Left forelimb (tissue), 1 donor: ENCODE measurements around the gene ANAPC1.
A peak's percentile ranks its signal among the peaks of the same experiment; 100 is the strongest.
"Not testable (repeated sequence)": the region's sequence is repeated elsewhere in the genome, so short reads cannot be mapped to it uniquely, and the experiment has no call there.

Experiments
- DNase-seq: peaks from one replicate; pipeline ENCODE4 v3.0.0-alpha.2; 2018; ENCODE audit warnings: low spot score

The ANAPC1 gene

GRCh38 chr2:111782195-111782594 is 101.8 kb downstream of the ANAPC1 start:
- DNase-seq, result not testable (repeated sequence)

DNA sequence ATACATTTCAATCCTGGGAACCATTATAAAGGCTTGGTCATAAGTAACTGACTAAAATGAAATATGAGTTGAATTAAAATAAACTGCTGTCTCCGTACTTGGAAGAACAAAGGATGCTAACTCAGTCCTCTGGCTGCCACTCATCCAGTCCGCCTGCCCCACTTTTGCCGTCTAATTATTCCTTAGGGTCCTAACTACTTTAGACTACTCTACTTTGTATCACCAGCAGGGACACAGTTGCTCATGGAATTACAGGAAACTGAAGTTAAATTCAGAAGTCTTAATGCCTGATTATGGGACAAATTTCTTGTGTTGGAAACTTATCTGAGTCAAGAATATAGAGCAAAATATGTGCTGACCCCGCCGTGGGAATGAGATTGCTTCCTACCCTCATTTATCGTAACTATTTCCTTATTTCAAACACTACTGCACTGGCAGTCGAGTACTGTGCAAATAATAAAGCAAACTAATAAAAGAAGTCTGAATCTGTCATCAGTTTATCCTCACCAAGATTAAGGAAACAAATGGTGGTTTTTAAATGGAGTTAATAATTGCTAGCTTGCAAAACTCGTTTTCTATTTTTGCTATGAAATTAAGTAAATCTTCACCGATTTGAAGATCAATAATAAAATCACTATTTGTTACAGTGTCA is 102.4 kb downstream of the ANAPC1 start:
- DNase-seq, result not testable (repeated sequence)

DNA sequence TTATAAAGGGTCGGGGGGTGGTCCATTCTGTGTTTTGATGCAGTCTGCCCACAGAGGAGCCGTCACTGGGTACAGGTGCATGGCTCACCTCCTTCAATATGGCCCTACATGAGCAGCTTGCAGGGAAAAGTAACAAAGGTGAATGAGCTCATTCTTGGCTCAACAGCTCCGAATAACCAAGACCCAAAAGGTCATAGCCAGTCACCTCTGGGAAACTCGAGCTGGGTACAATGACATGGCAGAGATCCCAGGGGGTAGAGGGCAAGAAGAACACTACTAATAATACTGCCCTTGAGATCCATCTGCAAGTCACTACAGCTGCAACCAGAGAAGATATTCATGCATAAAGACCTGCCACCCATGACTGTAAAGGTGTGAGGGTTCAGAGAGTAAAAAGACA is 106.8 kb downstream of the ANAPC1 start:
- not testable (repeated sequence) for DNase-seq

- DNase-seq, result not testable (repeated sequence)
These were observed 107.7 kb downstream of the ANAPC1 start for GRCh38 chr2:111776296-111776695.

- not testable (repeated sequence) for DNase-seq
These were observed 111.8 kb downstream of the ANAPC1 start for GRCh38 chr2:111772180-111772579.

GRCh38 chr2:111770916-111771658 is 112.9 kb downstream of the ANAPC1 start:
- DNase-seq, result not testable (repeated sequence)

GRCh38 chr2:111768266-111769190 is 115.5 kb downstream of the ANAPC1 start:
- not testable (repeated sequence) for DNase-seq

DNA sequence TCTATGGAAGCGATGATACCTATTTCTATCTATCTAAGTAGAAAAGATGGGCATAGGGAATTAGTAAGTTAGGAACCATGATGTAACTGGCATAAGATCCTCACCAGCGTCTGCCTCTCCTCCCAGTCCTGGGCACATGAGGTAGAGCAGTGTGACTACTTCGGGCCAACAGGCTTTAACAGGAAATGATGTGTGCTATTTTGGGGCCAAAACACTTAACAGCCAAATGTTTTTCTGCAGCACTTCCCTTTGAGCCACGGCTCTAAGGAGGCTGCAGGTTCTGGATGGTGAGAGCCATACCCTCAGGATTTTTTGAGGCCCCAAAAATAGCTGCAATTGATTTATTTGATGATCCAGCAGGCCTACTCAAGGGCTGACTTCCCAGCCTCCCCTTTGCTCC is 116.9 kb downstream of the ANAPC1 start:
- not testable (repeated sequence) for DNase-seq

GRCh38 chr2:111766295-111766694 is 117.7 kb downstream of the ANAPC1 start:
- DNase-seq, result not testable (repeated sequence)

- not testable (repeated sequence) for DNase-seq
These were observed 119.8 kb downstream of the ANAPC1 start for GRCh38 chr2:111764151-111764550.

DNA sequence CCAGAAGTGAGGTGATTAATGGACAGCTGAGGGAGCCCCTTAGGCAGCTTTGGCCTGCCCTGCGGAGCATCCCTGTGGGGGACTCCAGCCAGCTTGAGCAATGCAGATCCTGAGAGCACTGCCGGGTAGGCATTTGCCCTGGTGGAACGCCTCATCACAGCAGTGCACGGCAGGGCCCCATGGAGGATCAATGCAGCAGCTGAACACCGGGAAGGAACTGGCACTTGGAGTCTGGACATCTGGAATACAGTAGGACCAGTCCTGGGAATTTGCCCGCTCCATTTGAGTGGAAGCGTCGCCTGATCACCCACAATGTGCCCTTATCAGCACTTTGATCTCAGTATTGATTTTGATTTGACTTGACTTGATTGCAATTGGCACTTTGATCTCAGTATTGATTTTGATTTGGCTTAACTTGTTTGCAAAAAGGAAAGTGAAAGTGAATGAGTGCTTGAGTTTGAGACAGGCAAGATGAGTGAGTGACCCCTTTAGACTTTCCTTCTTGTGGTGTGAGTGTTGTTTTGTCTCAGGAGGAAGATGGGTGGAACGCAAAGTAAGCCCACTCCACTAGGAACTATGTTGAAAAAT is 123.2 kb downstream of the ANAPC1 start:
- peak; percentile 11 for DNase-seq

DNA sequence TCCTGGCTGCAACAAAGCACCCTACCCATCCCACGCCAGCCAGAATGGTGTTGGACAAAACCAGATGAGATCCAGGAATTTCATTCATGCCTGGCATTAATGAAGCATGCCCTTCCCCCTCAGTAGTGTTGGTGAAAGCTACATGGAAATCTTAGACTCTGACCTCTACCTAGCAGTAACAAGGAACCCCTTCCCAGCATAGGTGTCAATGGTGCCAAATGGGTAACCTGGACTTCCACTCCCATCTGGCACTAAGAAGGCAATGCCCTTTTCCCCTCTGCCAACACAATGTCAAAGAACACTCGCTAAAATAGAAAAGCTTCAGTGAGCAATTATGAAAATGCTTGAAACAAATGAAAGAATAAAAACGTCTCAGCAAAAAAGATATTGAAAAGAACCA is 131.5 kb downstream of the ANAPC1 start:
- not testable (repeated sequence) for DNase-seq

DNA sequence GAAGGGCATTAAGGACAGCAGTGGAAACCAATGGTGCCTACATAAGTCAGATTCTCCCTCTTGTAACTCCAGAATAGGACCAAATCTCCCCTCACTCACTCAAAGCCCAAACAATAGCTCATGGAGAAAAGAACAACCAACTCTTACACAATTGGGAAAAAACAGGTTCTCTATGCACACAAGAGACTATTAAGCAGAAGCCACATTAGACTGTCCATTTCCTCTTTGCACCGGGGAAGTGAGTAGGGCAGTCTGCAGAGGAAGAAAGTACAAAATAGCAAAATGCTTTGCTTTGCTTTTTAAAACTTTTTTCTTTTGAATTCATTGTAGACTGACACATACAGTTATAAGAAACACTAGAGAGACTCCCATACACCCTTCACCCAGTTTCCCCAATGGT is 133.4 kb downstream of the ANAPC1 start:
- not testable (repeated sequence) for DNase-seq

GRCh38 chr2:111748429-111748828 is 135.6 kb downstream of the ANAPC1 start:
- DNase-seq, result peak; percentile 41

DNA sequence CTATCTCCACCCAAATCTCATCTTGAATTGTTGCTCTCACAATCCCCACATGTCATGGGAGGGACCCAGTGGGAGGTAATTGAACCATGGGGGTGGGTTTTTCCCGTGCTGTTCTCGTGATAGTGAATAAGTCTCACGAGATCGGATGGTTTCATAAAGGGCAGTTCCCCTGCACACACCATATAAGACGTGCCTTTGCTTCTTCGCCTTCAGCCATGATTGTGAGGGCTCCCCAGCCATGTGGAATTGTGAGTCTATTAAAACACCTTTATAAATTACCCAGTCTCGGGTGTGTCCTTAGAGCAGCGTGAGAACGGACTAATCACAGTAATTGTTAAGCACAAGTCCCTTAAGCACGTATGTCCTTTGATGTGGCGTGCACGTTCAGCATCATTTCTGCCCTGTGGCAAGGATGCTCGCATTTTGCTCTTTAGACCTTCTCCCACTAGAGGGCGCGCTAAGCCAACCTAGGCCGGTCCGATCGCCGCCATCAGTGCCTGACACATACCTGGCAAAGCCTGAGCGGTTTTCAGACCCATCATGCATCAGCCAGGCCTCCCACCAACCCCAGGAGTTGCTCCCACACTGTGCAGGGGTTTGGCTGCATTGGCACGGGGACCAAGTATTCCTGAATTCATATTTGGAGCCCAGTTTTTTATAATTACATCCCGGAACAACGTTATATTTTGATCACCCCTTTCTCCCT is 136.4 kb downstream of the ANAPC1 start:
- DNase-seq, result peak; percentile 40

- peak; percentile 31 for DNase-seq
These were observed 139.2 kb downstream of the ANAPC1 start for GRCh38 chr2:111744751-111745150.

- not testable (repeated sequence) for DNase-seq
These were observed 142.5 kb downstream of the ANAPC1 start for GRCh38 chr2:111741517-111741916.

GRCh38 chr2:111735838-111736721 is 147.9 kb downstream of the ANAPC1 start:
- DNase-seq, result peak; percentile 65

DNA sequence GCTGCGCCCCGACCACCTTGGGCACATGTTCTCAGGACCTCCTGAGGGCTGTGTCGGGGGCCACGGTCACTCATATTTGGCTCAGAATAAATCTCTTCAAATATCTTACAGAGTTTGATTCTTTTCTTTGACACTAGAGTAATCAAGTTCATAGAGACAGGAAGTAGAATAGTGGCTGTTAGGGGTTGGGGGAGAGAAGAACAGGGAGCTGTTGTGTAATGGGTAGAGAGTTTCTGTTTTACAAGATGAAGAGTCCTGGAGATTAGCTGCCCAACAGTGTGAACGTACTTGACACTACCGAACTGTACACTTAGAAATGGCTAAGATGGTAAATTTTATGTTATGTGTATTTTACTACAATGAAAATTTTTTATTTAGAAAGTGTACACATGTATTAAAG is 148.6 kb downstream of the ANAPC1 start:
- not testable (repeated sequence) for DNase-seq

- not testable (repeated sequence) for DNase-seq
These were observed 154.1 kb downstream of the ANAPC1 start for GRCh38 chr2:111729812-111730458.
